Mammary epithelial cell (primary cell): Measurements from ENCODE around the gene C14orf39.
A peak's percentile ranks its signal among the peaks of the same experiment; 100 is the strongest.

Experiments
- EZH2 ChIP-seq: IDR thresholded peaks from 2 replicates; pipeline ENCODE4 v1.6.1; 2012; ENCODE audit warnings: low read length, inconsistent platforms, borderline replicate concordance
- TF ChIP-seq, protein P1 (sequence below), 2 donors: IDR thresholded peaks in 1 of 2; conservative IDR thresholded peaks in 1 of 2; 2 replicates each; pipeline ENCODE4 v1.5.1; 2011 to 2012; ENCODE audit warnings: inconsistent platforms in 2 of 2, low read length in 2 of 2, mild to moderate bottlenecking in 2 of 2, control low read depth in 1 of 2, low read depth in 1 of 2; ENCODE audit not compliant: insufficient read depth in 1 of 2; ENCODE audit errors: extremely low read depth in 1 of 2

DNA sequence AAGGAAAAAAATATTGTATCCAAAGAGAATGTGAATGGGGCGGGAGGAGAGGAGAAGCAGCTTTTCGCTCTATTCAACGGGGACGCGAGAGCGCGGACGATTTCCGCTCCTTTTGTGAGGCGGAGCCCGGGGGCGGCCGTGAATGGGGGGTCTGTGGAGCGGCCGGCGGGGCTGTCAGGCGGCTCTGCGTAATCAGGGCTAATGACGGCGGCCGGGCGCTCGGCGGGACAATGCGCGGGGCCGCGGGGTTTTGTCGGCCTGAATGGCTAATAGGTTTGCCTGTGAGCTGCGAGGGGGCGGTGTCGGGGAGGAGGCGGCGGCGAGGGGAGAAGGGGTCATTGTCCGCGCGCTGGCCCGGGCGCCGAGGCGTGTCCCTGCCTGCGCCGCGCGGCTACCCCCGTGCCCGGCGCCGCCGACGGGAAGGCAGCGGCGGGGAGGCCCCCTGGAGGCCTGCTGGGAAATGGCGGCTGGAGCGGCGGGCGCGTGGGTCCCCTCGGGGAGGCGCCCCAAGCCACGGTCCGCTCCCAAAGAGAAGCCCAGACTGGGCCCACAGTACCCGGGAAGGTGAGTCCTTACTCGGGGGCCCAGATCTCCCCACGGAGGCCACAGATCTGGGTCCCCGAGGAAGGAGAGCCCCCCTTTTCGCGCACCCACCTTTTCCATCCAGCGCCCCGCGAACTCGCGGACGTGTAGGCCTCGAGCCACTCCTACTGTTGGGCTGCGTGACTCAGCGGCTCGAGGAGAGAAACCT lies 29.1 kb upstream of the C14orf39 start:
- TF ChIP-seq EZH2, result peak; percentile 24
- TF ChIP-seq, protein P1, sequence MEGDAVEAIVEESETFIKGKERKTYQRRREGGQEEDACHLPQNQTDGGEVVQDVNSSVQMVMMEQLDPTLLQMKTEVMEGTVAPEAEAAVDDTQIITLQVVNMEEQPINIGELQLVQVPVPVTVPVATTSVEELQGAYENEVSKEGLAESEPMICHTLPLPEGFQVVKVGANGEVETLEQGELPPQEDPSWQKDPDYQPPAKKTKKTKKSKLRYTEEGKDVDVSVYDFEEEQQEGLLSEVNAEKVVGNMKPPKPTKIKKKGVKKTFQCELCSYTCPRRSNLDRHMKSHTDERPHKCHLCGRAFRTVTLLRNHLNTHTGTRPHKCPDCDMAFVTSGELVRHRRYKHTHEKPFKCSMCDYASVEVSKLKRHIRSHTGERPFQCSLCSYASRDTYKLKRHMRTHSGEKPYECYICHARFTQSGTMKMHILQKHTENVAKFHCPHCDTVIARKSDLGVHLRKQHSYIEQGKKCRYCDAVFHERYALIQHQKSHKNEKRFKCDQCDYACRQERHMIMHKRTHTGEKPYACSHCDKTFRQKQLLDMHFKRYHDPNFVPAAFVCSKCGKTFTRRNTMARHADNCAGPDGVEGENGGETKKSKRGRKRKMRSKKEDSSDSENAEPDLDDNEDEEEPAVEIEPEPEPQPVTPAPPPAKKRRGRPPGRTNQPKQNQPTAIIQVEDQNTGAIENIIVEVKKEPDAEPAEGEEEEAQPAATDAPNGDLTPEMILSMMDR (conservative IDR thresholded peaks at IDR 0.05 in 1 of 2, IDR thresholded peaks at IDR 0.05 in 1 of 2; ENCODE audit: extremely low read depth in 1 of 2, insufficient read depth in 1 of 2, low read depth in 1 of 2, low read length in 2 of 2), result peak; percentile 21 to 40
